ENCODE data around the gene TMEM270. TPM values are rescaled to one million over a fixed set of nuclear protein-coding genes. Genes with fewer than 3 reads are reported as not detected.

Gene TMEM270
- total and polyA plus RNA-seq, 2 of the 8 experiments (the other 6 are each of a cell fraction or from before 2014, with no cell fraction given), result 0.26 TPM; not detected in 1

- no peak for TF ChIP-seq EZH2 (IDR thresholded peaks at IDR 0.05; ENCODE audit: low read depth, low read length, severe bottlenecking)
- TF ChIP-seq GTF2F1 (IDR thresholded peaks at IDR 0.05; ENCODE audit: borderline replicate concordance, low read depth, low read length), result no peak
- no peak for TF ChIP-seq POLR2A (IDR thresholded peaks at IDR 0.05; ENCODE audit: control extremely low read depth in 1 of 2, low read depth in 2 of 2, low read length in 2 of 2)
- TF ChIP-seq CHD1 (IDR thresholded peaks at IDR 0.05; ENCODE audit: low read depth, low read length), result no peak
- TF ChIP-seq SIX5 (IDR thresholded peaks at IDR 0.05; ENCODE audit: low read depth, low read length), result no peak
- TF ChIP-seq RBBP5 (IDR thresholded peaks at IDR 0.05; ENCODE audit: borderline replicate concordance, low read depth, low read length), result no peak
These were observed 10.4 kb downstream of the TMEM270 start (continued) for GRCh38 chr7:73871163-73872011.
